Mesenchymal stem cell (in vitro differentiated cells and primary cell): ENCODE measurements around the gene ZSCAN5C. TPM values are rescaled to one million over a fixed set of nuclear protein-coding genes. Genes with fewer than 3 reads are reported as not detected.

Experiments used
- DNase-seq: peaks from one replicate; pipeline ENCODE4 v3.0.0-alpha.2; 2013
- H2AFZ ChIP-seq: one replicate; pipeline ENCODE4 v1.6.1; 2013; ENCODE audit warnings: low read depth, mild to moderate bottlenecking, control low read depth, inconsistent platforms, low read length, moderate library complexity
- H2AK5ac ChIP-seq: 2 replicates; pipeline ENCODE4 v1.6.1; 2013; ENCODE audit warnings: low read length, moderate library complexity, mild to moderate bottlenecking, inconsistent platforms; ENCODE audit not compliant: severe bottlenecking
- H2BK120ac ChIP-seq: one replicate; pipeline ENCODE4 v1.6.1; 2013; ENCODE audit warnings: low read depth, mild to moderate bottlenecking, inconsistent platforms, low read length, moderate library complexity
- H2BK12ac ChIP-seq, 2 experiments: one replicate each; pipeline ENCODE4 v1.6.1; 2013; ENCODE audit warnings: inconsistent platforms in 2 of 2, low read length in 2 of 2, mild to moderate bottlenecking in 2 of 2, moderate library complexity in 2 of 2, control low read depth in 1 of 2
- H2BK15ac ChIP-seq: one replicate; pipeline ENCODE4 v1.6.1; 2013; ENCODE audit warnings: mild to moderate bottlenecking, low read depth, inconsistent platforms; ENCODE audit not compliant: poor library complexity, severe bottlenecking
- H2BK5ac ChIP-seq: 2 replicates; pipeline ENCODE4 v1.6.1; 2013; ENCODE audit warnings: low read depth, mild to moderate bottlenecking, low read length, control low read depth, inconsistent platforms; ENCODE audit not compliant: poor library complexity, severe bottlenecking
- H3K14ac ChIP-seq, 2 experiments: one replicate each; pipeline ENCODE4 v1.6.1; 2013; ENCODE audit warnings: inconsistent platforms in 2 of 2, low read length in 2 of 2, control low read depth in 1 of 2, mild to moderate bottlenecking in 1 of 2, moderate library complexity in 1 of 2
- H3K18ac ChIP-seq, 2 experiments: one replicate each; pipeline ENCODE4 v1.6.1; 2013; ENCODE audit warnings: inconsistent platforms in 2 of 2, low read length in 2 of 2, control low read depth in 1 of 2, low read depth in 1 of 2, mild to moderate bottlenecking in 1 of 2
- H3K23ac ChIP-seq, 2 experiments: one replicate each; pipeline ENCODE4 v1.6.1; 2013; ENCODE audit warnings: inconsistent platforms in 2 of 2, low read length in 2 of 2, mild to moderate bottlenecking in 2 of 2, moderate library complexity in 2 of 2, control low read depth in 1 of 2
- H3K27ac ChIP-seq: 2 replicates; pipeline ENCODE4 v1.5.1; 2013; ENCODE audit warnings: mild to moderate bottlenecking, moderate library complexity, low read length, control low read depth, inconsistent platforms; ENCODE audit not compliant: poor library complexity, severe bottlenecking
- H3K27me3 ChIP-seq, 2 experiments: 2 replicates each; pipeline versions ENCODE4 v1.6.1 to v1.7.0; 2013; ENCODE audit warnings: low read length in 2 of 2, mild to moderate bottlenecking in 2 of 2, moderate library complexity in 2 of 2, control low read depth in 1 of 2, inconsistent platforms in 1 of 2; ENCODE audit not compliant: control insufficient read depth in 1 of 2, insufficient read depth in 1 of 2
- H3K36me3 ChIP-seq, 2 experiments: 2 replicates each; pipeline versions ENCODE4 v1.6.1 to v1.7.0; 2013; ENCODE audit warnings: low read length in 2 of 2, control low read depth in 1 of 2, inconsistent platforms in 1 of 2, low read depth in 1 of 2, mild to moderate bottlenecking in 1 of 2; ENCODE audit not compliant: insufficient read depth in 2 of 2, control insufficient read depth in 1 of 2
- H3K4ac ChIP-seq, 2 experiments: one replicate each; pipeline ENCODE4 v1.6.1; 2013; ENCODE audit warnings: inconsistent platforms in 2 of 2, low read length in 2 of 2, mild to moderate bottlenecking in 2 of 2, moderate library complexity in 2 of 2, control low read depth in 1 of 2, low read depth in 1 of 2
- H3K4me1 ChIP-seq: 2 replicates; pipeline ENCODE4 v1.6.1; 2013; ENCODE audit warnings: low read depth, low read length, control low read depth; ENCODE audit not compliant: control insufficient read depth, insufficient read depth
- H3K4me2 ChIP-seq: 2 replicates; pipeline ENCODE4 v1.6.1; 2013; ENCODE audit warnings: low read length, mild to moderate bottlenecking, inconsistent platforms; ENCODE audit not compliant: poor library complexity, severe bottlenecking
- H3K4me3 ChIP-seq, 2 experiments: 2 replicates each; pipeline versions ENCODE4 v1.5.1 to v1.7.0; 2013; ENCODE audit warnings: low read length in 2 of 2, mild to moderate bottlenecking in 2 of 2, control low read depth in 1 of 2, low read depth in 1 of 2; ENCODE audit not compliant: insufficient read depth in 1 of 2
- H3K79me1 ChIP-seq: replicated peaks from 2 replicates; pipeline ENCODE4 v1.6.1; 2013; ENCODE audit warnings: mild to moderate bottlenecking, control low read depth, low read length, inconsistent platforms; ENCODE audit not compliant: poor library complexity, severe bottlenecking
- H3K9ac ChIP-seq: 2 replicates; pipeline ENCODE4 v1.7.0; 2013; ENCODE audit warnings: mild to moderate bottlenecking, low read length, moderate library complexity
- H3K9me3 ChIP-seq: 2 replicates; pipeline ENCODE4 v1.7.0; 2013; ENCODE audit warnings: mild to moderate bottlenecking, low read length; ENCODE audit not compliant: control insufficient read depth
- H4K8ac ChIP-seq: one replicate; pipeline ENCODE4 v1.6.1; 2013; ENCODE audit warnings: inconsistent platforms, mild to moderate bottlenecking, low read length, moderate library complexity
- H4K91ac ChIP-seq: one replicate; pipeline ENCODE4 v1.6.1; 2013; ENCODE audit warnings: mild to moderate bottlenecking, low read length, inconsistent platforms
- WGBS: methylation state at CpG from one replicate; pipeline ENCODE4 v1.1.7; 2013; ENCODE audit warnings: mixed read lengths; 5-methylcytosine and 5-hydroxymethylcytosine counted together
- polyA plus RNA-seq, 2 experiments: library from polyadenylated mRNA; stranded (reverse); fragments of 200-250 nt; gene quantifications; one replicate each; pipeline ENCODE4 v1.2.3, GENCODE V29; 2013

ZSCAN5C gene, protein sequence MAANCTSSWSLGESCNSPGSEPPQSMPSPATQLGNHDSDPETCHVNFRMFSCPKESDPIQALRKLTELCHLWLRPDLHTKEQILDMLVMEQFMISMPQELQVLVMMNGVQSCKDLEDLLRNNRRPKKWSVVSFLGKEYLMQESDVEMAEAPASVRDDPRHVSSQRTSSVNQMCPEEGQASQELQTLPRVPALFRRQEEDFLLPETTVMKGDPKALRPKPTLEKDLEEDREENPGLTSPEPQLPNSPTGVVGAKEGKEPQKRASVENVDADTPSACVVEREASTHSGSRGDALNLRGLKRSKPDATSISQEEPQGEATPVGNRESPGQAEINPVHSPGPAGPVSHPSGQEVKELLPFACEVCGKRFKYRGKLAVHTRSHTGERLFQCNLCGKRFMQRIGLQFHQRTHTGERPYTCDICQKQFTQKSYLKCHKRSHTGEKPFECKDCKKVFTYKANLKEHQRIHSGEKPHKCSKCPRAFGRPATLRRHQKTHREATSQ
- polyA plus RNA-seq (2013, experiment 1 of 2), result not detected
- not detected for polyA plus RNA-seq (2013, experiment 2 of 2)

DNA sequence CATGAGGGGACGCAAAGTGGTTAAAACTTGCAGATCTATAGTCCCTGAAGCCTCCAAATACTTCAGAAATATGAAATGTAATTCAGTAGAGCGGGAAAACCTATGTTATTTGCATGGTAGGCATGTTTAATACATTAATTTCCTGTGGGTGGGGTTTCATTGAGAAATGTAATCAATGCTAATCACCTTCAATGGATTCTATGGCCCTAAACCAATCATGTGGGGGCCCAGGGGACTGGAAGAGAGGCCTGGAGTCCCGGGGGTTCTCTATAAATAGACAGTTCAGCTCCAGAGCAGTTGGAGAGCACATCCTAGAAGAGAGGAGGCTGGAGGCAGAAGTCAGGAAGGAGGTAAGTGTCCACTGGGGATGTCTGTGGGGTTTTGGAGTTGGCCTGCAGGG is at the start of gene ZSCAN5C:
ZSCAN5C (plus strand) TSS at position 301 of the 400 bp plus-strand sequence. CDS start 3,641 bp downstream, outside the sequence.
- no peaks in the 10 kb centered on the region for H3K27me3 ChIP-seq

DNA sequence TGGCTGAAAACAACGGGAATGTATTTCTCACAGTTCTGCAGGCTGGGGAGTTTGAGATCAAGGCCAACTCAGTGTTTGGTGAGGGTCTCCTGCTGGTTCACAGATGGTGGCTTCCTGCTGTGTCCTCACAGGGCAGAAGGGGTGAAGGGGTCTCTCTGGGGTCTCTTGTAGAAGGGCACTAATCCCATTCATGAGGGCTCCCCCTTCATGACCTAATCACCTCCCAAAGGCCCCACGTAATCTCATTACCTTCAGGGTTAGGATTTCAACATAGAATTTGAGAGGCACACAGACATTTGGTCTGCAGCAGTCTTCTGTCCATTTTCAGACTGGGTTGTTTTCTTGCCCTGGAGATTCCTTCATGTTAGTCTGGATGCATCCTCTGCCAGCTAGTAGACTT is 49.4 kb upstream of the ZSCAN5C start:
- H4K91ac ChIP-seq, result no peak overlapping the region
- H3K36me3 ChIP-seq, result peaks cover 31 to 54% of the 10 kb centered on the region in 2 experiments
- no peak overlapping the region for H3K4ac ChIP-seq
- H2AFZ ChIP-seq, result no peak overlapping the region
- H2BK5ac ChIP-seq, result no peak overlapping the region
- WGBS, result 71% methylated on average over 2 of the region's 2 CpGs
- H3K4me1 ChIP-seq, result peaks cover 2% of the 10 kb centered on the region
- peaks cover 39% of the 10 kb centered on the region for H3K79me1 ChIP-seq
- no peak overlapping the region for H2AK5ac ChIP-seq
- no peak overlapping the region for H4K8ac ChIP-seq
- H3K4me2 ChIP-seq, result no peak overlapping the region
- H3K18ac ChIP-seq, result no peak overlapping the region
- H3K9ac ChIP-seq, result no peak overlapping the region
- no peak overlapping the region for H3K14ac ChIP-seq
- H2BK120ac ChIP-seq, result no peak overlapping the region
- no peaks in the 10 kb centered on the region for H3K27me3 ChIP-seq
- H3K27ac ChIP-seq, result no peak overlapping the region
- no peak for DNase-seq
- no peaks in the 10 kb centered on the region for H3K9me3 ChIP-seq
- no peak overlapping the region for H3K4me3 ChIP-seq
- no peak overlapping the region for H2BK12ac ChIP-seq
- no peak overlapping the region for H3K23ac ChIP-seq
- no peak overlapping the region for H2BK15ac ChIP-seq

More for the DNA sequence above, at the start of gene ZSCAN5C:
- no peak within 1 kb of the TSS for H3K4ac ChIP-seq
- H3K18ac ChIP-seq, result no peak within 1 kb of the TSS
- no peak within 1 kb of the TSS for H3K4me3 ChIP-seq
- no peak within 1 kb of the TSS for H3K9ac ChIP-seq
- 9% methylated on average over 1 of the region's 3 CpGs for WGBS
- H3K14ac ChIP-seq, result no peak within 1 kb of the TSS
- H3K23ac ChIP-seq, result no peak within 1 kb of the TSS
- H2AFZ ChIP-seq, result no peak within 1 kb of the TSS
- H3K36me3 ChIP-seq, result no peaks in the 10 kb centered on the region
- no peak within 1 kb of the TSS for H2AK5ac ChIP-seq
- no peak within 1 kb of the TSS for H4K8ac ChIP-seq
- no peak within 1 kb of the TSS for H4K91ac ChIP-seq
- no peak within 1 kb of the TSS for H2BK12ac ChIP-seq
- H3K9me3 ChIP-seq, result no peaks in the 10 kb centered on the region
- H2BK120ac ChIP-seq, result no peak within 1 kb of the TSS
- no peak for DNase-seq
- no peaks in the 10 kb centered on the region for H3K79me1 ChIP-seq
- no peaks in the 10 kb centered on the region for H3K4me1 ChIP-seq
- no peak within 1 kb of the TSS for H2BK15ac ChIP-seq
- H3K4me2 ChIP-seq, result no peak within 1 kb of the TSS
- no peak within 1 kb of the TSS for H3K27ac ChIP-seq
- no peak within 1 kb of the TSS for H2BK5ac ChIP-seq

- Histone ChIP-seq H2BK15ac (no peak overlapping the region), H4K8ac (no peak overlapping the region), H3K4ac (no peak overlapping the region), H3K9ac (no peak overlapping the region), H3K14ac (no peak overlapping the region), H2BK120ac (no peak overlapping the region), H3K79me1 (peaks cover 34% of the 10 kb centered on the region), H3K18ac (no peak overlapping the region), H3K27ac (no peak overlapping the region), H3K27me3 (no peaks in the 10 kb centered on the region), H2BK12ac (no peak overlapping the region), H4K91ac (no peak overlapping the region), H3K9me3 (no peaks in the 10 kb centered on the region), H3K36me3 (peaks cover 31 to 52% of the 10 kb centered on the region in 2 experiments), H2AK5ac (no peak overlapping the region), H2BK5ac (no peak overlapping the region), H3K4me1 (peaks cover 2% of the 10 kb centered on the region), H3K4me3 (no peak overlapping the region), H3K4me2 (no peak overlapping the region), H3K23ac (no peak overlapping the region), H2AFZ (no peak overlapping the region)
- DNase-seq, result no peak
- 36% methylated on average over 6 of the region's 6 CpGs for WGBS
These were observed 48.6 kb upstream of the ZSCAN5C start for GRCh38 chr19:56153507-56153906.

DNA sequence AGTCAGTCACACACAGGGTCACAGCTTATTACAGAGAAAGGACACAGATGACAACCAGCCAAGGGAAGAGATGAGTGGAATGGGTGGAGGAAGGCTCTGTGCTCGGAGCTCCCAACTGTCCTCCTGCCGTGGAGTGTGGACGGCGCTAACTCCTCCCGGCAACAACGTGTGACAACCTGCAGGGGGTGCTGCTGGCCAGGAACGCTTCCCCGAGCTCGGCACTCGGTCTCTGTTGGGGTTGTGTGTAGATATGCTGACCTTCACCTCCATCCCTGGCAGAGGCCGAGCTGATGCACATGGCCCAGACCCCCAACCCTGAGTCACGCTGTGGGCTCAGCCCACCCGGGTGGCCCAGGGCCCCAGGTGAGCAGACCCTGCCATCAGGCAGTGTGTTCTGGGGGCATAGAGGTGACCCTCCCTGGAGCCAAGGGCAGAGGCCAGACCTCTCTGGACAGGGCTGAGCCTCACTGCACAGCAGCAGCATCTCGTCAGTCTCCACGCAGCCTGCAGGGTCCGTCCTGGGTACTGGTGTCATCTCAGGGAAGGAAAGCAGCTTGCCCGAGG is 46.9 kb upstream of the ZSCAN5C start:
- 79% methylated on average over 17 of the region's 17 CpGs for WGBS
- Histone ChIP-seq H3K4me3 (no peak overlapping the region), H3K9me3 (no peaks in the 10 kb centered on the region), H4K91ac (no peak overlapping the region), H3K18ac (no peak overlapping the region), H4K8ac (no peak overlapping the region), H2BK12ac (no peak overlapping the region), H2BK5ac (no peak overlapping the region), H3K4me1 (peaks cover 2% of the 10 kb centered on the region), H3K9ac (no peak overlapping the region), H2AK5ac (no peak overlapping the region), H3K79me1 (peaks cover 26% of the 10 kb centered on the region), H3K14ac (no peak overlapping the region), H2BK15ac (no peak overlapping the region), H3K27me3 (no peaks in the 10 kb centered on the region), H3K27ac (no peak overlapping the region), H2BK120ac (no peak overlapping the region), H3K23ac (no peak overlapping the region), H3K4ac (no peak overlapping the region), H2AFZ (no peak overlapping the region), H3K4me2 (no peak overlapping the region), H3K36me3 (peaks cover 34 to 55% of the 10 kb centered on the region in 2 experiments)
- DNase-seq, result no peak
